ENCODE data around the gene NELL1.

NELL1 gene

DNA sequence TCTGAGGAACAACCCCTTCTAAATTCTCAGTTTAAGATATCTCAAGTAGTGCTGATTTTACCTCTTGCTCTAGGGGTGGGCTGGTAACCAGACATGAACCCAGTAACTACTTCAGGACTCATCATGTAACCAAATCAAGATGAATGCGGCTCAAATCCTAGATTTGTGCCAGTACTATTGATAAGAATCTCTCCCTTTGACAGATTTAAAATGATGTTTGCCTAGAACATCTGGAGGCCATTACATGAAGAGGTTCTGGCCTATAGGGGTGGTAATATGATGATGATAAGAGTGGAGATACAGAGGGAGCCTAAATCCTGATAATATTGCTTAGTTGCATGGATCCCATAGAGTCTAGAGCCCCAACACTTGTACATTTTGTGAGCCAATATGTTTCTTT lies 850.9 kb downstream of the NELL1 start:
- TF ChIP-seq CTCF (IDR thresholded peaks at IDR 0.05) = no peak
- H3K9ac ChIP-seq = no peak overlapping the region
- H3K4me2 ChIP-seq (ENCODE audit: low read length) = no peak overlapping the region
- no peaks in the 10 kb centered on the region for H3K9me3 ChIP-seq (ENCODE audit: control insufficient read depth, low read length)
- H3K36me3 ChIP-seq (ENCODE audit: control insufficient read depth, insufficient read depth, low read length) = no peaks in the 10 kb centered on the region
- no peaks in the 10 kb centered on the region for H3K4me1 ChIP-seq
- no peaks in the 10 kb centered on the region for H3K79me2 ChIP-seq
- no peak overlapping the region for H2AFZ ChIP-seq
- H3K4me3 ChIP-seq (ENCODE audit: low read depth, low read length) = no peak overlapping the region
- no peaks in the 10 kb centered on the region for H3K27me3 ChIP-seq (ENCODE audit: control insufficient read depth, insufficient read depth, low read length)
- no peak overlapping the region for H3K27ac ChIP-seq

DNA sequence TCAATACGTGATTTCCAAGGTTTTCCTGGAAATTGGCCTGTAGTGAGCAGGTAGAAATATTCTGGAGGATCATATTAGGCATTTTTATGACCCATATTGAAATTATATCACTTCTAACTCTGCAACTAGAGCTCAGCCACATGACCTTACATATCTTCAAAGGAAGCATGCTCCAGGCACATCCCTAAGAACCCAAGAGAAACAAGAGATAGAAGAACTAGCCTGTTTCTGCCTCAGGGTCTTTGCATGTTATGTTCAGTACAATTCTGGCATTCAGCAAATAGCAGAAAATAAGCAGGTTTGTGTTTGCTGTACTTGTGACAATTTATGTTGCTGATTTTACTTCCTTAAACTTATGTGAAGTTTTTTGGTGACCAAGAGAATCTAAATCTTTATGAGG lies 859.8 kb downstream of the NELL1 start:
- Histone ChIP-seq H3K4me1 (no peaks in the 10 kb centered on the region), H2AFZ (no peak overlapping the region), H3K9me3 (ENCODE audit: control insufficient read depth, low read length) (no peaks in the 10 kb centered on the region), H3K27ac (no peak overlapping the region), H3K4me2 (ENCODE audit: low read length) (no peak overlapping the region), H3K27me3 (ENCODE audit: control insufficient read depth, insufficient read depth, low read length) (no peaks in the 10 kb centered on the region), H3K79me2 (no peaks in the 10 kb centered on the region), H3K9ac (no peak overlapping the region), H3K4me3 (ENCODE audit: low read depth, low read length) (no peak overlapping the region), H3K36me3 (ENCODE audit: control insufficient read depth, insufficient read depth, low read length) (no peaks in the 10 kb centered on the region)
- TF ChIP-seq CTCF (IDR thresholded peaks at IDR 0.05) = no peak

GRCh38 chr11:21534288-21534687 lies 864.9 kb downstream of the NELL1 start:
- TF ChIP-seq CTCF (IDR thresholded peaks at IDR 0.05) = no peak
- H3K27ac ChIP-seq = no peak overlapping the region

DNA sequence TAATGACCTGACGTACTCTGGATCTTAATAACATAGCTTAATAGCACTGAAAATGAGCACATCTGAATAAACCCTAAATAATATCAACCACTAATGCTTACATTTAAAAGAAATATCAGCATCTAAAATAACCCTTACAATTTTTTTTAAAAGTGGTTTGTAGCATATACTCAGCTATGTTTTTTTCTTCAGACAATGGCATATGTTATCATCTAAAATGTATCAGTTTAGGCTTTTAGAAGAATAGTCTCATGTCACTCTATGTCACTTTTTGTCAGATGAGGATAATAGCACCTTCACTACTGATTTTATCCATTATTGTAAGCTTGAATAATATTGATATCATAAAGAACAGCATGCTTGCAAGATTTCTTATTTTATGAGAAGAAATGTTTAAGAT lies 868.6 kb downstream of the NELL1 start:
- Histone ChIP-seq H3K27ac (no peak overlapping the region), H3K4me3 (ENCODE audit: low read depth, low read length) (no peak overlapping the region), H3K9ac (no peak overlapping the region), H3K9me3 (ENCODE audit: control insufficient read depth, low read length) (no peaks in the 10 kb centered on the region), H3K36me3 (ENCODE audit: control insufficient read depth, insufficient read depth, low read length) (no peaks in the 10 kb centered on the region), H3K79me2 (no peaks in the 10 kb centered on the region), H3K4me2 (ENCODE audit: low read length) (no peak overlapping the region), H2AFZ (no peak overlapping the region), H3K4me1 (no peaks in the 10 kb centered on the region), H3K27me3 (ENCODE audit: control insufficient read depth, insufficient read depth, low read length) (no peaks in the 10 kb centered on the region)
- no peak for TF ChIP-seq CTCF (IDR thresholded peaks at IDR 0.05)

More at GRCh38 chr11:21534288-21534687, 864.9 kb downstream of the NELL1 start:
- Histone ChIP-seq H3K27me3 (ENCODE audit: control insufficient read depth, insufficient read depth, low read length) (no peaks in the 10 kb centered on the region), H3K4me2 (ENCODE audit: low read length) (no peak overlapping the region), H3K79me2 (no peaks in the 10 kb centered on the region), H3K9ac (no peak overlapping the region), H3K36me3 (ENCODE audit: control insufficient read depth, insufficient read depth, low read length) (no peaks in the 10 kb centered on the region), H3K9me3 (ENCODE audit: control insufficient read depth, low read length) (no peaks in the 10 kb centered on the region), H3K4me1 (no peaks in the 10 kb centered on the region), H3K4me3 (ENCODE audit: low read depth, low read length) (no peak overlapping the region), H2AFZ (no peak overlapping the region)

GRCh38 chr11:21541187-21541751 lies 871.9 kb downstream of the NELL1 start:
- Histone ChIP-seq H3K79me2 (no peaks in the 10 kb centered on the region), H2AFZ (no peak overlapping the region), H3K4me3 (ENCODE audit: low read depth, low read length) (no peak overlapping the region), H3K27me3 (ENCODE audit: control insufficient read depth, insufficient read depth, low read length) (no peaks in the 10 kb centered on the region), H3K4me1 (no peaks in the 10 kb centered on the region), H3K9me3 (ENCODE audit: control insufficient read depth, low read length) (no peaks in the 10 kb centered on the region), H3K27ac (no peak overlapping the region), H3K4me2 (ENCODE audit: low read length) (no peak overlapping the region), H3K36me3 (ENCODE audit: control insufficient read depth, insufficient read depth, low read length) (no peaks in the 10 kb centered on the region), H3K9ac (no peak overlapping the region)
- TF ChIP-seq CTCF (IDR thresholded peaks at IDR 0.05) = no peak
